ENCODE results near the gene GRM7.

GRCh38 chr3:6985848-6986247 is 124.9 kb downstream of the GRM7 start:
- no peak for TF ChIP-seq GATA3 (IDR thresholded peaks at IDR 0.05; ENCODE audit: low read depth, low read length)
- no peak for TF ChIP-seq GATA2 (IDR thresholded peaks at IDR 0.05; ENCODE audit: low read depth, low read length)

All from SH-SY5Y (cell line).